Measurements from ENCODE around the gene SNX2. TPM values are rescaled to one million over a fixed set of nuclear protein-coding genes. Genes with fewer than 3 reads are reported as not detected.

SNX2 gene
- total RNA-seq, 1 experiment from 2014 or later, result 97.0 TPM

- intact Hi-C loops (cut with micrococcal nuclease; ENCODE audit: unreplicated experiment), result no loop called here
- Mint-ChIP-seq H3K4me1 (ENCODE audit: low read depth, unreplicated experiment) (no peaks in the 10 kb centered on the region), H3K27ac (ENCODE audit: unreplicated experiment) (no peak overlapping the region), H3K4me3 (ENCODE audit: low read depth, unreplicated experiment) (no peak overlapping the region), H3K36me3 (ENCODE audit: insufficient read depth, unreplicated experiment) (peaks cover 10% of the 10 kb centered on the region), H3K9me3 (ENCODE audit: low read depth, unreplicated experiment) (no peaks in the 10 kb centered on the region), H3K27me3 (ENCODE audit: unreplicated experiment) (no peaks in the 10 kb centered on the region)
- CTCF ChIA-PET, result interaction anchor here (0.6 kb wide), 1 partner anchor 267 kb away, joined by 3 read pairs; no protein-coding TSS in a partner anchor
- no TSS peak for BruUV-seq (replicated peaks)
- DNase-seq, result no peak
- TF ChIP-seq, protein P1, sequence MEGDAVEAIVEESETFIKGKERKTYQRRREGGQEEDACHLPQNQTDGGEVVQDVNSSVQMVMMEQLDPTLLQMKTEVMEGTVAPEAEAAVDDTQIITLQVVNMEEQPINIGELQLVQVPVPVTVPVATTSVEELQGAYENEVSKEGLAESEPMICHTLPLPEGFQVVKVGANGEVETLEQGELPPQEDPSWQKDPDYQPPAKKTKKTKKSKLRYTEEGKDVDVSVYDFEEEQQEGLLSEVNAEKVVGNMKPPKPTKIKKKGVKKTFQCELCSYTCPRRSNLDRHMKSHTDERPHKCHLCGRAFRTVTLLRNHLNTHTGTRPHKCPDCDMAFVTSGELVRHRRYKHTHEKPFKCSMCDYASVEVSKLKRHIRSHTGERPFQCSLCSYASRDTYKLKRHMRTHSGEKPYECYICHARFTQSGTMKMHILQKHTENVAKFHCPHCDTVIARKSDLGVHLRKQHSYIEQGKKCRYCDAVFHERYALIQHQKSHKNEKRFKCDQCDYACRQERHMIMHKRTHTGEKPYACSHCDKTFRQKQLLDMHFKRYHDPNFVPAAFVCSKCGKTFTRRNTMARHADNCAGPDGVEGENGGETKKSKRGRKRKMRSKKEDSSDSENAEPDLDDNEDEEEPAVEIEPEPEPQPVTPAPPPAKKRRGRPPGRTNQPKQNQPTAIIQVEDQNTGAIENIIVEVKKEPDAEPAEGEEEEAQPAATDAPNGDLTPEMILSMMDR (IDR thresholded peaks at IDR 0.05; ENCODE audit: unreplicated experiment), result no peak
These were observed 41.9 kb downstream of the SNX2 start for GRCh38 chr5:122816756-122817155.

- BruUV-seq (replicated peaks), result no TSS peak
- intact Hi-C loops (cut with micrococcal nuclease; ENCODE audit: unreplicated experiment), result no loop called here
- TF ChIP-seq, protein P1 (IDR thresholded peaks at IDR 0.05; ENCODE audit: unreplicated experiment), result no peak
- no peak for DNase-seq
- Mint-ChIP-seq H3K36me3 (ENCODE audit: insufficient read depth, unreplicated experiment) (peaks cover 8% of the 10 kb centered on the region), H3K9me3 (ENCODE audit: low read depth, unreplicated experiment) (no peaks in the 10 kb centered on the region), H3K27ac (ENCODE audit: unreplicated experiment) (no peak overlapping the region), H3K4me1 (ENCODE audit: low read depth, unreplicated experiment) (no peaks in the 10 kb centered on the region), H3K4me3 (ENCODE audit: low read depth, unreplicated experiment) (no peak overlapping the region), H3K27me3 (ENCODE audit: unreplicated experiment) (no peaks in the 10 kb centered on the region)
- CTCF ChIA-PET, result no interaction called here
These were observed 57.1 kb downstream of the SNX2 start for GRCh38 chr5:122831984-122832383.

DNA sequence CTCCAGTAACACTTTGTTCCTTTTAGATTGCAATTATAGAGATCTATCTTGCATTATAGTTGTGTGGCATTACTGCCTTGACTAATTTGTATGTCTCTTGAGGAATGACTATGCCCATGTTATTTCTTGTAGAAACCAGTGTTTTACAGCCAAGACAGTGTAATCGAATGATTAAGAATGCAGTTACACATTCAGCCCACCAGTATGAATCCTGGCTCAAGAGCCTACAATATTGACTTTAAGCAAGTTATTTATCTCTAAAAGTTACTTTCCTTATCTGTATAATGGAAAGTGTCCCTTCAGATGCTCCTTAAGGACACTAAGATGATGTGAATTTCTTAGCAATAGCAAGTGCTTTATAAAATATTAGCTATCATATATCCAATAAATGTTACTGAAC lies 60.8 kb downstream of the SNX2 start:
- intact Hi-C loops (cut with micrococcal nuclease; ENCODE audit: unreplicated experiment), result no loop called here
- H3K27me3 Mint-ChIP-seq (ENCODE audit: unreplicated experiment), result no peaks in the 10 kb centered on the region
- H3K4me3 Mint-ChIP-seq (ENCODE audit: low read depth, unreplicated experiment), result no peak overlapping the region
- TF ChIP-seq, protein P1 (IDR thresholded peaks at IDR 0.05; ENCODE audit: unreplicated experiment), result no peak
- no peaks in the 10 kb centered on the region for H3K4me1 Mint-ChIP-seq (ENCODE audit: low read depth, unreplicated experiment)
- CTCF ChIA-PET, result no interaction called here
- no peak for DNase-seq
- no peaks in the 10 kb centered on the region for H3K36me3 Mint-ChIP-seq (ENCODE audit: insufficient read depth, unreplicated experiment)
- no peak overlapping the region for H3K27ac Mint-ChIP-seq (ENCODE audit: unreplicated experiment)
- H3K9me3 Mint-ChIP-seq (ENCODE audit: low read depth, unreplicated experiment), result no peaks in the 10 kb centered on the region
- BruUV-seq (replicated peaks), result no TSS peak

- intact Hi-C loops (cut with micrococcal nuclease; ENCODE audit: unreplicated experiment), result no loop called here
- CTCF ChIA-PET, result no interaction called here
- DNase-seq, result no peak
- no peak overlapping the region for H3K4me3 Mint-ChIP-seq (ENCODE audit: low read depth, unreplicated experiment)
- H3K36me3 Mint-ChIP-seq (ENCODE audit: insufficient read depth, unreplicated experiment), result no peaks in the 10 kb centered on the region
- no TSS peak for BruUV-seq (replicated peaks)
- no peaks in the 10 kb centered on the region for H3K27me3 Mint-ChIP-seq (ENCODE audit: unreplicated experiment)
- TF ChIP-seq, protein P1 (IDR thresholded peaks at IDR 0.05; ENCODE audit: unreplicated experiment), result no peak
- no peaks in the 10 kb centered on the region for H3K9me3 Mint-ChIP-seq (ENCODE audit: low read depth, unreplicated experiment)
- H3K4me1 Mint-ChIP-seq (ENCODE audit: low read depth, unreplicated experiment), result no peaks in the 10 kb centered on the region
- no peak overlapping the region for H3K27ac Mint-ChIP-seq (ENCODE audit: unreplicated experiment)
These were observed 62.1 kb downstream of the SNX2 start for GRCh38 chr5:122836947-122837346.
